ENCODE results near the gene RNH1. TPM values are rescaled to one million over a fixed set of nuclear protein-coding genes. Genes with fewer than 3 reads are reported as not detected.

The RNH1 gene
- total RNA-seq, 1 donor from 2014 or later: 237 TPM

DNA sequence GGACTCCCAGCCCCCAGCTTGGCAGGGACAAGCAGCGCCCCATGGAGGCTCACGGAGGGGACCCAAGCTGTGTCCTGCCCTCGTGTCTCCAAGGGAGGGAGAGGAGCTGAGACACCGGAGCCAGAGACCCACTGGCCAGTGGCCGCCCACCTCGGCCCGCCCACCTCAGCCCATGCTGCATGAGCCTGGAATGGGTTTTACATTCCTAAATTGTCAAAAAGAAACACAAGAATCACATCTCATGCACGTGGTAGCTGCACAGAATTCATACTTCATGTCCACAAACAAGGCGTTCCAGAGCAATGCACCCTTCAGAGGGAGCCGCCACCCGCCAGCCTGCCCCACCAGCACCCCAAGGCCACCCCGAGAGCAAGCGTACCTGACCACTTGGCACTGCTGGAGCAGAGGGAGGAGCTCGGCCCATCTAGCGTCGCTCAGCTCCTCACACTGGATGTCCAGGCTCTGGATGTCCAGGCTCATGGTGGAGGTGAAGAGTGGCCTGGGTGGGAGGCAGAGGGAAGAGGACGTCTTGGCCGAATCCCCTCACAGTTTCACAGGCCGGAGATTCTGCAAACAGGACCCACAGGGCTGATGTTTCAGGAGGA lies 5.3 kb downstream of the RNH1 start:
- intact Hi-C loops (cut with DNase I): no loop called here
- no peak for TF ChIP-seq CTCF (IDR thresholded peaks at IDR 0.05)
- no peak overlapping the region for H3K4me3 ChIP-seq
- no peak overlapping the region for H3K27ac ChIP-seq
- no peak for DNase-seq
- H3K36me3 ChIP-seq: peaks cover 53% of the 10 kb centered on the region
- ATAC-seq: no peak
- H3K27me3 ChIP-seq (ENCODE audit: low read depth): no peaks in the 10 kb centered on the region
- H3K9me3 ChIP-seq: no peaks in the 10 kb centered on the region
- peaks cover 43% of the 10 kb centered on the region for H3K4me1 ChIP-seq

- no peaks in the 10 kb centered on the region for H3K9me3 ChIP-seq
- no peak for TF ChIP-seq CTCF (IDR thresholded peaks at IDR 0.05)
- no peaks in the 10 kb centered on the region for H3K27me3 ChIP-seq (ENCODE audit: low read depth)
- intact Hi-C loops (cut with DNase I): no loop called here
- no peak overlapping the region for H3K4me3 ChIP-seq
- peaks cover 59% of the 10 kb centered on the region for H3K36me3 ChIP-seq
- H3K4me1 ChIP-seq: peaks cover 43% of the 10 kb centered on the region
- DNase-seq (no peak), ATAC-seq (no peak)
- no peak overlapping the region for H3K27ac ChIP-seq
Observed at GRCh38 chr11:501001-501682, 5.9 kb downstream of the RNH1 start.

- H3K4me3 ChIP-seq: no peak overlapping the region
- H3K27ac ChIP-seq: no peak overlapping the region
- peaks cover 28% of the 10 kb centered on the region for H3K4me1 ChIP-seq
- DNase-seq: peak; percentile 45
- no peaks in the 10 kb centered on the region for H3K9me3 ChIP-seq
- no peak for ATAC-seq
- no peaks in the 10 kb centered on the region for H3K27me3 ChIP-seq (ENCODE audit: low read depth)
- intact Hi-C loops (cut with DNase I): no loop called here
- peaks cover 76% of the 10 kb centered on the region for H3K36me3 ChIP-seq
- TF ChIP-seq CTCF (IDR thresholded peaks at IDR 0.05): no peak
Observed at GRCh38 chr11:499201-500076, 7.6 kb downstream of the RNH1 start.

DNA sequence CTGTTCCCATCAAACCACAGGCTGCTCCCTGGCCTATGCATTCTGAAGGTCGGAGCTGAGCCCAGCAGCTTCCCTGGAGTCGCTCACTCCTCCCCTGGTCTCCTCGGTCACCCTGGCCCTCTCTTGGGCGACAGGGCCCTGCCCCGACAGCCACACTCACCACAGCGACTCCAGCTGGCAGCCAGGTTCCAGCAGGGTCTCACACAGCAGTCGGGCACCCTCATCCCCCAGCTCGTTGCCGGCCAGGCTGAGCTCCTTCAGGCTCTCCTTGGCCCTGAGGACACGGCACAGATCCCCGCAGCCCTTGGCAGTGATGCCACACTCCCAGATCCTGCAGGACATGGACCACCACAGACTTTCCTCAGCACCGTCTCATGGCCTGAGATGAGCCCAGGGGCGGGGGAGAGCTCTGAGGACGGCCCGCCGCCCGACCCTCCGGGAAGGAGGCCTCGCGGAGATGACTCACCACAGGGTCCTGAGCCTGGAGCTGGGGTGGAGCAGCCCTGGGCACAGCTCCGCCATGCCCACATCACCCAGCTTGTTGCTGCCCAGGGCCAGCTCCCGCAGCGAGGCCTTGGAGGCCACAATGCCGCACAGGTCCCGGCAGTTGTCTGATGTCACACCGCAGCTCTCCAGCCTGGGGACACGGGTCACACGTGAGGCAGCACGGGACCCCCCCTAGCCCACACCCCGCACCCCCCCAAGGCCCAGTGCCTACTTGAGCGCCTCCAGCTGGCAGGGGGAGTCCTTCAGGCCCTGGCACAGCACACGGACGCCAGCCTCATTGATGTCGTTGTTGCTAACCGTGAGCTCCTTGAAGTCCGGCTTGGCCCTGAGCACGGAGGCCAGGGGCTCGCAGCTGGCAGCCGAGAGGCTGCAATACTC lies 8.5 kb downstream of the RNH1 start:
- no peak for ATAC-seq
- DNase-seq: no peak
- Histone ChIP-seq H3K4me3 (no peak overlapping the region), H3K27ac (no peak overlapping the region), H3K36me3 (peaks cover 85% of the 10 kb centered on the region), H3K4me1 (peaks cover 20% of the 10 kb centered on the region), H3K27me3 (ENCODE audit: low read depth) (no peaks in the 10 kb centered on the region), H3K9me3 (no peaks in the 10 kb centered on the region)
- intact Hi-C loops (cut with DNase I): no loop called here
- TF ChIP-seq CTCF (IDR thresholded peaks at IDR 0.05): no peak

Measured in lower lobe of right lung (tissue), 2 donors.